ENCODE measurements around the gene RABL2B.

GRCh38 chr22:50739894-50740293 lies 43.5 kb downstream of the RABL2B start:
- TF ChIP-seq CTCF (IDR thresholded peaks at IDR 0.05) (no peak), EZH2phosphoT487 (IDR thresholded peaks at IDR 0.05) (no peak)

Data from neural progenitor cell (in vitro differentiated cells).